Measurements from ENCODE around the gene CDKL1. TPM values are rescaled to one million over a fixed set of nuclear protein-coding genes. Genes with fewer than 3 reads are reported as not detected.

Gene CDKL1
- total RNA-seq, 1 donor = 10.5 TPM

DNA sequence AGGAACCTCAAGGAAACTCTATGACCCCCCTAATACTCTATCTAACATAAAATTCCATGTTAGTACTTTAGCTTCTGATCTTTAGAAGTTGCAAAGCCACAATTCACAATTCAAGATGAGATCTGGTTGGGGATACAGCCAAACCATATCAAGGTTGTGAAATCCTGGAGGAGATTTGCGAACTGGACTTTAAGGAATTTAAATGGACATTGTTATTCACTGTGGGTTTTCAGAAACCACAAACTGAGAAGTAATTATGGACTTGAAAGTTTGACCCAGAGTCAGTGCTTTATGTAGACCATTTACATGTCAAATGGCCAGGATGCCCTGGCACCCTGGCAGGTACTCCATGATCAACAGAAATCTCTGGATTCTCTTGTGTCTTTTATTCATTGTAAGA is 14.2 kb upstream of the CDKL1 start:
- no peak overlapping the region for H2AFZ ChIP-seq (ENCODE audit: low read length)
- no peaks in the 10 kb centered on the region for H3K36me3 ChIP-seq (ENCODE audit: insufficient read depth, low read length)
- no peak overlapping the region for H3K4me3 ChIP-seq (ENCODE audit: insufficient read depth, low read length)
- H3K4me2 ChIP-seq (ENCODE audit: insufficient read depth, low read length) = no peak overlapping the region
- H3K27ac ChIP-seq (ENCODE audit: low read depth, low read length) = no peak overlapping the region
- DNase-seq (ENCODE audit: insufficient read length, low spot score, missing footprints) = peak; percentile 80
- TF ChIP-seq, protein P1, sequence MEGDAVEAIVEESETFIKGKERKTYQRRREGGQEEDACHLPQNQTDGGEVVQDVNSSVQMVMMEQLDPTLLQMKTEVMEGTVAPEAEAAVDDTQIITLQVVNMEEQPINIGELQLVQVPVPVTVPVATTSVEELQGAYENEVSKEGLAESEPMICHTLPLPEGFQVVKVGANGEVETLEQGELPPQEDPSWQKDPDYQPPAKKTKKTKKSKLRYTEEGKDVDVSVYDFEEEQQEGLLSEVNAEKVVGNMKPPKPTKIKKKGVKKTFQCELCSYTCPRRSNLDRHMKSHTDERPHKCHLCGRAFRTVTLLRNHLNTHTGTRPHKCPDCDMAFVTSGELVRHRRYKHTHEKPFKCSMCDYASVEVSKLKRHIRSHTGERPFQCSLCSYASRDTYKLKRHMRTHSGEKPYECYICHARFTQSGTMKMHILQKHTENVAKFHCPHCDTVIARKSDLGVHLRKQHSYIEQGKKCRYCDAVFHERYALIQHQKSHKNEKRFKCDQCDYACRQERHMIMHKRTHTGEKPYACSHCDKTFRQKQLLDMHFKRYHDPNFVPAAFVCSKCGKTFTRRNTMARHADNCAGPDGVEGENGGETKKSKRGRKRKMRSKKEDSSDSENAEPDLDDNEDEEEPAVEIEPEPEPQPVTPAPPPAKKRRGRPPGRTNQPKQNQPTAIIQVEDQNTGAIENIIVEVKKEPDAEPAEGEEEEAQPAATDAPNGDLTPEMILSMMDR (IDR thresholded peaks at IDR 0.05; ENCODE audit: extremely low read depth, low read depth, low read length) = no peak
- peaks cover 6% of the 10 kb centered on the region for H4K20me1 ChIP-seq (ENCODE audit: insufficient read depth, low read length)
- H3K79me2 ChIP-seq (ENCODE audit: insufficient read depth, low read length) = no peaks in the 10 kb centered on the region
- no peaks in the 10 kb centered on the region for H3K9me3 ChIP-seq (ENCODE audit: low read depth, low read length)
- H3K4me1 ChIP-seq (ENCODE audit: insufficient read depth, low read length) = peaks cover 17% of the 10 kb centered on the region
- no peaks in the 10 kb centered on the region for H3K27me3 ChIP-seq (ENCODE audit: insufficient read depth, low read length)

DNA sequence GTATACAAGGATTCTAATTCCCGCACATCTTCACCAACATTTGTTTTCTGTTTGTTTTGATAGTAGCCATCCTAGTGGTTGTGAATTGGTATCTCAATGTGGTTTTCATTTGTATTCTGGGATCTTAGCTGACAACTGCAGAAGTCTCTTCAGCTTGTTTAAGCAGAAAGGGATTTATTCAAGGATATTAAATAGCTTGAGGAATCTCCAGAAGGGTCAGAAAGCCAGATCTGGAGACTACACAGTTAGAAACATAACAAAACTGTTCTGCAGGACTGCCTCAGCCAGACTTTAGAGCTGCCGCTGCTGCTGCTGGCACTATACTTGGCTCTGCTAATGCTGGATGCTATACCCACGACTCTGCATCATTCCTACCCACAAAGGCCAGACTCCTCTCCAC is 13.4 kb upstream of the CDKL1 start:
- no peaks in the 10 kb centered on the region for H3K79me2 ChIP-seq (ENCODE audit: insufficient read depth, low read length)
- no peak overlapping the region for H3K27ac ChIP-seq (ENCODE audit: low read depth, low read length)
- no peaks in the 10 kb centered on the region for H3K36me3 ChIP-seq (ENCODE audit: insufficient read depth, low read length)
- TF ChIP-seq, protein P1 (IDR thresholded peaks at IDR 0.05; ENCODE audit: extremely low read depth, low read depth, low read length) = no peak
- no peaks in the 10 kb centered on the region for H3K9me3 ChIP-seq (ENCODE audit: low read depth, low read length)
- no peak for DNase-seq (ENCODE audit: insufficient read length, low spot score, missing footprints)
- H3K4me1 ChIP-seq (ENCODE audit: insufficient read depth, low read length) = peaks cover 17% of the 10 kb centered on the region
- H3K4me3 ChIP-seq (ENCODE audit: insufficient read depth, low read length) = no peak overlapping the region
- H3K27me3 ChIP-seq (ENCODE audit: insufficient read depth, low read length) = no peaks in the 10 kb centered on the region
- H2AFZ ChIP-seq (ENCODE audit: low read length) = no peak overlapping the region
- H3K4me2 ChIP-seq (ENCODE audit: insufficient read depth, low read length) = no peak overlapping the region
- H4K20me1 ChIP-seq (ENCODE audit: insufficient read depth, low read length) = peaks cover 6% of the 10 kb centered on the region

DNA sequence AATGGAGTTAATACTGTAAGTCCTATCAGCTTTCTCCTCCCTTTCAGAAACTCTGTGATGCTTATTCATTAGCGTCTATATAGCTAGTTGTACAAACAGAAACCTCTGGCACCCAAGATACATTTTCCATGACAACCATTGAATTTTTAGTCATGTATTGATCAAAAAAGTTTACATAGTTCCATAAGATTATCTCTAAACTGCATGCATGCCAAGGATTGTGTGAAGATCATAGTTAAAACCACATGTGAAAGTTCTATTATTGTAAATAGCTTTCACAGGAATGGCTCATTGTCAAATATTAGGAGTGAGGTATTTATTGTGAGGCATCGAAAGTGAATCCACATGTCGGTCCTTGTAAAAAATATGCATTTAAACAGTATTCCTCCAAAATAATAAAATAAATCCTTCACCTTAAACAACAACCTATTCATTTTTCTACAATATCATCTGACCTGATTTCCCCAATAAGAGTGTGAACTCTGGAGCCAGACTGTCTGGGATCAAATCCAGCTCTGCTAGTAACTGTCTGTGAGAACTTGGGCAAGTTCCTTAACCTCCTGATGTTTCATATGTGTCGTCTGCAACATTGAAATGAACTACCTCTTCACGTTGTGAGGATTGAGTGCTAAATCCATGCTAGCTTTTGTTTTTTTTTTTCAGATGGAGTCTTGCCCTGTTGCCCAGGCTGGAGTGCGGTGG is 10.6 kb upstream of the CDKL1 start:
- no peak overlapping the region for H3K4me2 ChIP-seq (ENCODE audit: insufficient read depth, low read length)
- DNase-seq (ENCODE audit: insufficient read length, low spot score, missing footprints) = no peak
- TF ChIP-seq, protein P1 (IDR thresholded peaks at IDR 0.05; ENCODE audit: extremely low read depth, low read depth, low read length) = no peak

DNA sequence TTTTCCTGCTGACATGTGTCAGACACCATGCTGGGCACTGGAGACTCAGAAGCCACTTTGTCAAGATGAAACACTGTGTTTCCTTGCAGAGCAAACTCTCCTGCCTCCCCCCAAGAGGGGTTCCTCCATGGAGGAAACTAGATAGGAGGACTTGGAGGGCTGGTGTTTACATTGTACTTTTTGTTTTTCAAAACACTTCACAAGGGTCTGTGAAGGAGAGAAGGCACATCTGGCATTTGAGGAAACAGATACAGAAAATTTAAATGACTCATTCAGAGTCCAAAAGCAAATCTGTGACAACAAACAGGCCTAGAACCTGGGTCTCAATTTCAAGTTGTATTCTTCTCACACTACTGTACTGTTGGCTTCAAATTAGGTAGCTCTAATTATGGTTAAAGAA is 6.7 kb upstream of the CDKL1 start:
- no peak for DNase-seq (ENCODE audit: insufficient read length, low spot score, missing footprints)

More for the DNA sequence above, 10.6 kb upstream of the CDKL1 start:
- Histone ChIP-seq H3K9me3 (ENCODE audit: low read depth, low read length) (no peaks in the 10 kb centered on the region), H3K27me3 (ENCODE audit: insufficient read depth, low read length) (no peaks in the 10 kb centered on the region), H3K27ac (ENCODE audit: low read depth, low read length) (no peak overlapping the region), H3K79me2 (ENCODE audit: insufficient read depth, low read length) (no peaks in the 10 kb centered on the region), H3K4me3 (ENCODE audit: insufficient read depth, low read length) (no peak overlapping the region), H3K4me1 (ENCODE audit: insufficient read depth, low read length) (peaks cover 17% of the 10 kb centered on the region), H4K20me1 (ENCODE audit: insufficient read depth, low read length) (peaks cover 6% of the 10 kb centered on the region), H3K36me3 (ENCODE audit: insufficient read depth, low read length) (no peaks in the 10 kb centered on the region), H2AFZ (ENCODE audit: low read length) (no peak overlapping the region)

More for the DNA sequence above, 6.7 kb upstream of the CDKL1 start:
- Histone ChIP-seq H2AFZ (ENCODE audit: low read length) (no peak overlapping the region), H3K36me3 (ENCODE audit: insufficient read depth, low read length) (no peaks in the 10 kb centered on the region), H3K27ac (ENCODE audit: low read depth, low read length) (no peak overlapping the region), H3K9me3 (ENCODE audit: low read depth, low read length) (no peaks in the 10 kb centered on the region), H3K4me1 (ENCODE audit: insufficient read depth, low read length) (peaks cover 13% of the 10 kb centered on the region), H4K20me1 (ENCODE audit: insufficient read depth, low read length) (no peaks in the 10 kb centered on the region), H3K4me3 (ENCODE audit: insufficient read depth, low read length) (no peak overlapping the region), H3K79me2 (ENCODE audit: insufficient read depth, low read length) (no peaks in the 10 kb centered on the region), H3K27me3 (ENCODE audit: insufficient read depth, low read length) (no peaks in the 10 kb centered on the region), H3K4me2 (ENCODE audit: insufficient read depth, low read length) (no peak overlapping the region)
- TF ChIP-seq, protein P1 (IDR thresholded peaks at IDR 0.05; ENCODE audit: extremely low read depth, low read depth, low read length) = no peak

Measured in osteoblast (primary cell).